Measurements from ENCODE around the gene P2RY2.

GRCh38 chr11:73266646-73267020 lies 48.6 kb downstream of the P2RY2 start:
- TF ChIP-seq CTCF (IDR thresholded peaks at IDR 0.05) (no peak), KDM1A (IDR thresholded peaks at IDR 0.05; ENCODE audit: low read depth) (no peak)

Measured in A549 (cell line).